ENCODE measurements around the gene SLC44A5. TPM values are rescaled to one million over a fixed set of nuclear protein-coding genes. Genes with fewer than 3 reads are reported as not detected.

SLC44A5 gene
- total and polyA plus RNA-seq, 4 donors, result 0.75 to 1.6 (median 1.1) TPM

DNA sequence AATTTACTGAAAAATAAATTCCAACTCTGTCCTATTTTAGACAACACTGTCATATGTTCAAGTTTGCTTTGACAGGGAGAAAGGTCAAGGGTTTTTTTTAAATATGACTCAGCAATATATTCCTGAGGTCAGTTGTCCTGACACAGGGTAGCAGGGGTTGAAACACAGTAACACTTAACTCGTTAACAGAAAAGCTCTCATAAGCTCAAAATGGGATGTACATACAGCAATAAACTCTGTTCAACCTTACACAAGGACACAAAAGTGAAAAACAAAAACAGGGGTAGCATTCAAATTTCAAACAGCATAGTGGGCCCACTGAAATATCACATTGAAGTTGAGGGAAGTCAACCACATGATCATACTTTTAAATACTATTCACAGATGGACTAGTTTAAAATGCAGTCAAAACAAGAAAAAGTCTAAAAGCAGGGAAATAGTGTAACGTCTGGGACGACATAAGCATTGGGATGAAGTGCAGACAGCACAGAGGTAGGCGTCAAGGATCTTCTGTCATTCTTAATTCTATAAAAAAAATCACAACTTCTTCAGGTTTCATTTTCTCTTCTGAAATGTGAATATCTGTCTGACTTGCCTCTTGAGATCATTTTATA, 89.9 kb downstream of the SLC44A5 start:
- DNase-seq (no peak), ATAC-seq (ENCODE audit: low FRiP score) (no peak)
- Histone ChIP-seq H3K9me3 (ENCODE audit: control insufficient read depth, low read length) (no peaks in the 10 kb centered on the region), H3K4me3 (ENCODE audit: low read length in 2 of 2) (no peak overlapping the region), H3K27me3 (ENCODE audit: control insufficient read depth in 1 of 2, insufficient read depth in 2 of 2, low read length in 1 of 2) (no peaks in the 10 kb centered on the region), H3K27ac (ENCODE audit: low read depth in 1 of 2, low read length in 2 of 2) (no peak overlapping the region), H3K4me1 (ENCODE audit: control insufficient read depth in 1 of 2, insufficient read depth in 2 of 2, low read length in 2 of 2) (no peaks in the 10 kb centered on the region), H3K36me3 (ENCODE audit: control insufficient read depth in 1 of 2, insufficient read depth in 2 of 2, low read length in 1 of 2) (no peaks in the 10 kb centered on the region)
- intact Hi-C loops (cut with DNase I), result no loop called here
- WGBS, 2 donors, result 69 to 76% methylated on average over 4 of the region's 4 CpGs

DNA sequence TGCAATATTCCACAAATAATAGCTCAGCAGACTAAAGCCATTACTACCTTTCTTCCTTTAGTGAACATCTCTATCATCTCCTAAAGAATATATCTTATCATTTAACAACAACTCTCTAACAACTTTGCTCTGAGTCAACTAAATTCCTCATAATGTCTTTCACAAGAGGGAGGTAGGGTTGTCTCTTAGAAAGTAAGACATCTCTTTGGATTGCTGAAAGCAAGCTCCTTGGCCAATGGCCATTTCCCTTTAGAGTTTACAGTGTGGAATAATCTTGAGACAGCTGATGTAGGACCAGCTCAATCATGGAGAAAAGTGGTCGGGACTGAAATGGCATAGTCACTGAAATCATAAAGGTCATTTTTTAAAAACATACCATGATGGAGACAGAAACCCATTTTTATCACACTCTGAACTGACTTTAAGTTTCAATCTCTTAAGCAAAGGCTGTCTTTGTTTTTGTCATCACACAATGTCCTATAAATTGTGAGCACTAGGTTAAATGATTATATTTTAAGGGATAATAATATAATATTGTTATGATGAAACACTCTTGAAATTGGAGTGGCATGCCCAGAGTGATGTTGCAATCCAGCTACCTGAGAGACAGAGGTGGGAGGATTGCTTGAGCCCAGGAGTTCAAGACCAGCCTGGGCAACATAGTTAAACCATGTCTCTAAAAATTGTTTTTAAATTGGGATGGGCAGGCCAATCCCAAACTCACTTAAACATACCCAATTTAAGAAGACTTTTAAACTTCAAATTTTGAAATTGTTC, 91.1 kb downstream of the SLC44A5 start:
- Histone ChIP-seq H3K4me3 (ENCODE audit: low read length in 2 of 2) (no peak overlapping the region), H3K36me3 (ENCODE audit: control insufficient read depth in 1 of 2, insufficient read depth in 2 of 2, low read length in 1 of 2) (no peaks in the 10 kb centered on the region), H3K9me3 (ENCODE audit: control insufficient read depth, low read length) (no peaks in the 10 kb centered on the region), H3K27me3 (ENCODE audit: control insufficient read depth in 1 of 2, insufficient read depth in 2 of 2, low read length in 1 of 2) (no peaks in the 10 kb centered on the region), H3K27ac (ENCODE audit: low read depth in 1 of 2, low read length in 2 of 2) (no peak overlapping the region), H3K4me1 (ENCODE audit: control insufficient read depth in 1 of 2, insufficient read depth in 2 of 2, low read length in 2 of 2) (no peaks in the 10 kb centered on the region)
- intact Hi-C loops (cut with DNase I), result no loop called here
- DNase-seq (no peak), ATAC-seq (ENCODE audit: low FRiP score) (no peak)
- 22 to 30% methylated on average over 1 of the region's 1 CpG for WGBS, 2 donors

DNA sequence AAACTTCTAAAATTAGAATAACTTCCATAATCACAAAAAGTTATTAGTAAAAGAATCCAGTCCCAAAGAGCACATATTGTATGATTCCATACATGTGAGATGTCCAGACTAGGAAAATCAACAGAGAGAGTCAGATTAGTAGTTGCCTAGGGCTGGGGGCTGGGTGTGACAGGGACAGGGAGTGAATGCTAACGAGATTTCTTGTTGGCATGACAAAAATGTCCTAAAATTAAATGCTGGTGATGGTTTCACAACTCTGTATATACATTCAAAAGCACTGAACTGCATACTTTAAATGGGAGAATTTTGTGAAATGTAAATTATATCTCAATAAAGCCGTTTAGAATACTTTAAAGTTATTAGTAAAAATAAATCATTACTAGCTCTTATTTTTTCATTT, 92.2 kb downstream of the SLC44A5 start:
- Histone ChIP-seq H3K27ac (ENCODE audit: low read depth in 1 of 2, low read length in 2 of 2) (no peak overlapping the region), H3K27me3 (ENCODE audit: control insufficient read depth in 1 of 2, insufficient read depth in 2 of 2, low read length in 1 of 2) (no peaks in the 10 kb centered on the region), H3K4me3 (ENCODE audit: low read length in 2 of 2) (no peak overlapping the region), H3K9me3 (ENCODE audit: control insufficient read depth, low read length) (no peaks in the 10 kb centered on the region), H3K4me1 (ENCODE audit: control insufficient read depth in 1 of 2, insufficient read depth in 2 of 2, low read length in 2 of 2) (no peaks in the 10 kb centered on the region), H3K36me3 (ENCODE audit: control insufficient read depth in 1 of 2, insufficient read depth in 2 of 2, low read length in 1 of 2) (no peaks in the 10 kb centered on the region)
- DNase-seq (no peak), ATAC-seq (ENCODE audit: low FRiP score) (no peak)
- intact Hi-C loops (cut with DNase I), result no loop called here
- WGBS, 2 donors, result 67 to 71% methylated on average over 2 of the region's 2 CpGs

DNA sequence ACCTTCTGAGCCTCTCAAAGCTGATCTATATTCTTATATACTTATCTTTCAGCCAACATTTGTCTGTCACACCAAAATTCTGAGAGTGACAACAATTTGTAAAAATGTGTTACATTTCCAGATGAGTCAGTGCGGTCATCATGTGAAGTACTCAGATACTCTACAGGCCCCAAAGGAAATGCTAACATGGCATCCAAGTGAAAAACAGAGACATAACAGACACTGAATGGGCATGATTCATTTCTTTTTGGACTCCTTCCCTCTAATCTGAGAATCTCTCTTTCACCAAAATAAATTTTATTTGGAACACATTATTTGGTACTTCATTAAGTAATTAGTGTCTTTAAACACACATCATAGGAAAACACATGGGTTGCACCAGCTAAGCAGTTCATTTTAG, 96.6 kb downstream of the SLC44A5 start:
- intact Hi-C loops (cut with DNase I), result no loop called here
- H3K4me1 ChIP-seq (ENCODE audit: control insufficient read depth in 1 of 2, insufficient read depth in 2 of 2, low read length in 2 of 2), result no peaks in the 10 kb centered on the region
- H3K27ac ChIP-seq (ENCODE audit: low read depth in 1 of 2, low read length in 2 of 2), result no peak overlapping the region
- ATAC-seq (ENCODE audit: low FRiP score) (no peak), DNase-seq (no peak)
- no peak overlapping the region for H3K4me3 ChIP-seq (ENCODE audit: low read length in 2 of 2)
- H3K36me3 ChIP-seq (ENCODE audit: control insufficient read depth in 1 of 2, insufficient read depth in 2 of 2, low read length in 1 of 2), result no peaks in the 10 kb centered on the region
- H3K27me3 ChIP-seq (ENCODE audit: control insufficient read depth in 1 of 2, insufficient read depth in 2 of 2, low read length in 1 of 2), result no peaks in the 10 kb centered on the region
- 73 to 92% methylated on average over 1 of the region's 1 CpG for WGBS, 2 donors
- no peaks in the 10 kb centered on the region for H3K9me3 ChIP-seq (ENCODE audit: control insufficient read depth, low read length)

DNA sequence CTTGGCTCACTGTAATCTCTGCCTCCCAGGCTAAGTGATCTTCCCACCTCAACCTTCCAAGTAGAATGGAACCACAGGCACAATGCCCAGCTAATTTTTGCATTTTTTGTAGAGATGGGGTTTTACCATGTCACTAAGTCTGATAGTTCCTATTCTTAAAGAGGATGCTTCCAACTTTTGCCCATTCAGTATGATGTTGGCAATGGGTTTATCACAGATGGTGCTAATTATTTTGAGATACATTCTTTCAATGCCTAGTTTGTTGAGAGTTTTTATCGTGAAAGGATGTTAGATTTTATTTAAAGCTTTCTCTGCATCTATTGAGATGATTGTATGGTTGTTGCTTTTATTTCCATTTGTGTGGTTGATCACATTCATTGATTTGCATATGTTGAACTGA, 103.9 kb downstream of the SLC44A5 start:
- Histone ChIP-seq H3K27ac (ENCODE audit: low read depth in 1 of 2, low read length in 2 of 2) (no peak overlapping the region), H3K4me1 (ENCODE audit: control insufficient read depth in 1 of 2, insufficient read depth in 2 of 2, low read length in 2 of 2) (no peaks in the 10 kb centered on the region), H3K4me3 (ENCODE audit: low read length in 2 of 2) (no peak overlapping the region), H3K36me3 (ENCODE audit: control insufficient read depth in 1 of 2, insufficient read depth in 2 of 2, low read length in 1 of 2) (no peaks in the 10 kb centered on the region), H3K27me3 (ENCODE audit: control insufficient read depth in 1 of 2, insufficient read depth in 2 of 2, low read length in 1 of 2) (no peaks in the 10 kb centered on the region), H3K9me3 (ENCODE audit: control insufficient read depth, low read length) (no peaks in the 10 kb centered on the region)
- no peak for ATAC-seq (ENCODE audit: low FRiP score)
- DNase-seq, result no peak
- 76 to 82% methylated on average over 1 of the region's 1 CpG for WGBS, 2 donors
- intact Hi-C loops (cut with DNase I), result no loop called here

DNA sequence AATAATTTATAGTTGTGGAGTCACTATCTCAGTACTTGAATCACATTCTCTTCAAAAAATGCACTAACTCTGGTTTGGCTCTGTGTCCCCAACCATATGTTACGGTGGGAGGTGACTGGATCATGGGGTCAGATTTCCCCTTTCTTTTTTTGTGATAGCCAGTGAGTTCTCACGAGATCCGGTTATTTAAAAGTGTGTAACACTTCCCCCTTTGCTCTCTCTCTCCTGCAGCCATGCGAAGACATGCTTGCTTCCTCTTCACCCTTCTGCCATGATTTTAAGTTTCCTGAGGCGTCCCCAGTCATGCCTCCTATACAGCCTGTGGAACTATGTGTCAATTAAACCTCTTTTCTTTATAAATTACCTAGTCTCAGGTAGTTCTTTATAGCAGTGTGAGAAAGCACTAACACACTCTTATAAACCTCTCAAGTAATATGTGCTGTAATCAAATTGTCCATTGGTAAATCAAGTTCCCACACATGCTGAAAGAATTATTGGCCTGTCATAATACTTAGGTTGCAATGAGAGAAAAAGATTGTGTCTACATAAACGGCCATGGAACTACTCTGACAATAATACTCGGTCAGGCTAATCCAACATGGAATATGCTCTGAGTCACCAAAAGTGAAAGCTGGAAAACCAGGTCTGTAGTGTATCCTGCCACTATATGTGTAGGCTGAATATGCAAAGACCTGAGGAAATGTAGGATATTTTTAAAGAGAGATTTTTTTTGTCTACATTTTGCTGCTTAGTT, 107.5 kb downstream of the SLC44A5 start:
- no peak for ATAC-seq (ENCODE audit: low FRiP score)
- Histone ChIP-seq H3K9me3 (ENCODE audit: control insufficient read depth, low read length) (no peaks in the 10 kb centered on the region), H3K4me1 (ENCODE audit: control insufficient read depth in 1 of 2, insufficient read depth in 2 of 2, low read length in 2 of 2) (no peaks in the 10 kb centered on the region), H3K27ac (ENCODE audit: low read depth in 1 of 2, low read length in 2 of 2) (no peak overlapping the region), H3K36me3 (ENCODE audit: control insufficient read depth in 1 of 2, insufficient read depth in 2 of 2, low read length in 1 of 2) (no peaks in the 10 kb centered on the region), H3K4me3 (ENCODE audit: low read length in 2 of 2) (no peak overlapping the region), H3K27me3 (ENCODE audit: control insufficient read depth in 1 of 2, insufficient read depth in 2 of 2, low read length in 1 of 2) (no peaks in the 10 kb centered on the region)
- no peak for DNase-seq
- WGBS, 2 donors, result 59 to 61% methylated on average over 7 of the region's 7 CpGs
- intact Hi-C loops (cut with DNase I), result loop anchor here in 1 of 2 donors (5.0 kb wide), 1 partner anchor 56 kb away; no protein-coding TSS in a partner anchor

DNA sequence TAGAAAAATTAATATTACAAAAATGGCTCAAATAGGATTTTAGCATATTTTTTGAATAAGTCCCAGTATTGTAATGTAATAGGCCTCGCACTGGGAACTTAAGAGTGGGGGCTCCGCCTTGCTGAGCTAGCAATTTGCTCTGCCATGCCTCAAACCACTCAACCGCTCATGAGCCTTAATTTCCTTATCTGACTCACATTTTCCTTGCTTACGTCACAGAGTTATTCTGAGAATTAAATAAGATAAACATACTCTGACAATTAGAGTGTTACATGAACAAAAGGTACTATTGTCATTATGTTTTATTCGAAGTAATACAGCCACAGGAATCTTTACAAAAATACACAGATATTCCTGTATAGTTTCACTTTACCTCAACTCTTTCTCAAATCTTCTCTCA, 108.1 kb downstream of the SLC44A5 start:
- DNase-seq, result no peak
- Histone ChIP-seq H3K4me3 (ENCODE audit: low read length in 2 of 2) (no peak overlapping the region), H3K4me1 (ENCODE audit: control insufficient read depth in 1 of 2, insufficient read depth in 2 of 2, low read length in 2 of 2) (no peaks in the 10 kb centered on the region), H3K9me3 (ENCODE audit: control insufficient read depth, low read length) (no peaks in the 10 kb centered on the region), H3K27me3 (ENCODE audit: control insufficient read depth in 1 of 2, insufficient read depth in 2 of 2, low read length in 1 of 2) (no peaks in the 10 kb centered on the region), H3K27ac (ENCODE audit: low read depth in 1 of 2, low read length in 2 of 2) (no peak overlapping the region), H3K36me3 (ENCODE audit: control insufficient read depth in 1 of 2, insufficient read depth in 2 of 2, low read length in 1 of 2) (no peaks in the 10 kb centered on the region)
- ATAC-seq (ENCODE audit: low FRiP score), result no peak
- WGBS, 2 donors, result 57 to 61% methylated on average over 5 of the region's 5 CpGs
- intact Hi-C loops (cut with DNase I), result loop anchor here in 1 of 2 donors (5.0 kb wide), 1 partner anchor 55 kb away; no protein-coding TSS in a partner anchor

DNA sequence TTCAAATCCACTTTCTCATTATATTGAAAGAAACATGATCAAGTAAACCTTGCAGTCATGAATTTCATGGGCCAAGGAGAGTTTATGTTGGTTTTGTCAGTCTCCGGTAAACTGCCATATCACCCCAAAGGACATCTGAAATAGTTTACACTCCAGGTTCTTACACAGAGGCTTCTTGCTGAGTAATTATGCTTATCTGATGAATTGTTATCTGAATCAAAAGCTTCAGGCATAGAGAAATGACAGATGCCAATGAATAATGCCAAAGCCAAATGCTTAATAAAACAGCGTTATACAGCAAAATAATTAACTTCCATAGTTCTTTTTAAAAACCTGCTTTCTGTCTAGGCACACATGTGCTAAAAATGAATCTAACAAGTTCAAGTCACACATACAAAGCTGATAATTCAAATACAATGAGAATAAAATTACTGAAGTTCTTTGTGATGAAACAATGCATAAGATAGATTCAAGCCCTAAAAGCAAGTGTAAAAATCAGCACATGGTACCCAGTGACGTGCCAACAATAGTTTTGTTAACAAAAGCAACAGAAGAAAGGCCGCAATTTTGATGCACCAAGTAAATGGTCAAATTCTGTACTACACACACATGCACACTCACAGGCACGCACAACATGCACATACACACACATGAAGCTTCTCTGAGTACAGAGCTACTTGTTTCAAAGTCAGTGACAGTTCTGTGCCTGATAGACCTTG, 109.2 kb downstream of the SLC44A5 start:
- Histone ChIP-seq H3K4me3 (ENCODE audit: low read length in 2 of 2) (no peak overlapping the region), H3K27ac (ENCODE audit: low read depth in 1 of 2, low read length in 2 of 2) (no peak overlapping the region), H3K4me1 (ENCODE audit: control insufficient read depth in 1 of 2, insufficient read depth in 2 of 2, low read length in 2 of 2) (no peaks in the 10 kb centered on the region), H3K27me3 (ENCODE audit: control insufficient read depth in 1 of 2, insufficient read depth in 2 of 2, low read length in 1 of 2) (no peaks in the 10 kb centered on the region), H3K9me3 (ENCODE audit: control insufficient read depth, low read length) (no peaks in the 10 kb centered on the region), H3K36me3 (ENCODE audit: control insufficient read depth in 1 of 2, insufficient read depth in 2 of 2, low read length in 1 of 2) (no peaks in the 10 kb centered on the region)
- 73 to 74% methylated on average over 5 of the region's 5 CpGs for WGBS, 2 donors
- no peak for ATAC-seq (ENCODE audit: low FRiP score)
- no peak for DNase-seq
- intact Hi-C loops (cut with DNase I), result loop anchor here in 1 of 2 donors (5.0 kb wide), 1 partner anchor 54 kb away; no protein-coding TSS in a partner anchor
